Central memory CD4-positive, alpha-beta T cell (primary cell): ENCODE results near the gene P3R3URF.
A peak's percentile ranks its signal among the peaks of the same experiment; 100 is the strongest.

ENCODE experiments used
- DNase-seq: peaks from one replicate; pipeline ENCODE4 v3.0.0; 2022

The P3R3URF gene

DNA sequence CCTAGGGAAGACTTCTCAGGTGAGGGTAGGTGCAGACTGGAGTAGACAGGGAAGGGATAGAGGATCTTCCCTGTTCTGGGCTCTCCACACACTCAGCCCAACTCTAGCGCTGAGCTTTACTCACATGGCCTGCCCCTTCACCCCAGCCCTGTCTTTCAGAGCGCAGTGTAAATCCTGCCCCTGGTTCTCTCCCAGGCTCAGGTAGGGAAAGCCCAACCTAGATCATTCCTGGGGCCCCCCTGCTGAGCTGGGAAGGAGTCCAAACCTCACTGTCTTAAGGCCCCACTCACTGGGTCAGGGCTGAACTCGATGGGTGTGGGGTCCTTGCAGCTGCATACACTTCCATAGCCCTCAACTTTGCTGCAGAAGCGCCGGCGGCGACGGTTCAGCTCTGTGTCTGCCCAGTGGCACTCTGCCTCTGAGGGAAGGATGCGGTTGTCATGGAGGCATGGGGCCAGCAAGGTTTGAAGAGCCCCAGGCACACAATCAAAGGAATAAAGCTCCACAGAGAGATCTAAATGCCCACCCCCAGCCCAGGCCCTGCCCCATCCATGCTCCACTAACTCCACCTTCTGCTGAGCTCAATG, 17.8 kb upstream of the P3R3URF start:
- no peak for DNase-seq

DNA sequence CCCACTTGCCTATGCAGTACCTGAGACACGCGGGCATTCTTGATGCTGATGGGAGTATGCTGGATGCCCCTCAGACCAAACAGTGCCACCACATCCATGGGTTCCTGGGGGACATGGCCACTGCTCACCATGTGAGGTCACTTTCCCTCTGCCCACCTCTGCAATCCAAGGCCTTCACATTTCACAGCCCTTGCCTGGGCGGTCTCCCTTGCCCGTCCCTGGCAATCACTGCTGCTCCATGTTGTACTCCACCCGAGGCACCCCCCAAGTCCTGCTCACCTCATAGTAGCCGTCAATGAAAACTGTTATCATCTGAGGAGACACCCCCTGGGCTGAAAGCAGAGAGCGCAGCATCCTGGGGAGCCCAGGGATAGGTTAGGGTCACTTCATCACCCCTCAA, 17.0 kb upstream of the P3R3URF start:
- DNase-seq, result no peak

DNA sequence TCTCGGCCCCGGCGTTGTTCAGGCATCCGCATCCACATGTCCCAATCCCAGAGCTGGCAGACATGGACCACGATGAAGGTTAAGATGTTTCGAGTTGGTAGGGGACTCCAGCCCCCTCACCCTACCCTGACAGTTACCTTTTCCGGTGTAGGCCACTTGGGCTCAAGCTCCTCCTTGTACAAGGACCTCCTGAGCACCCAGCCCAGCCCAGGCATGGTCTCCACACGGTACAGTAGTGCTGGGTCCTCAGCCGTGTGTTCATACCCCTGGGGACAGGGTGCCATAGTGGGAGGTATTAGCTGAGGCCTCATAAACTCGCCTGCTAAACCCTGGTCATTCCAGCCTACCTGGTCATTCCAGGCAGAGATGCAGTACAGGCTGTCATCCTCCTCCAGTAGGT, 15.9 kb upstream of the P3R3URF start:
- no peak for DNase-seq

DNA sequence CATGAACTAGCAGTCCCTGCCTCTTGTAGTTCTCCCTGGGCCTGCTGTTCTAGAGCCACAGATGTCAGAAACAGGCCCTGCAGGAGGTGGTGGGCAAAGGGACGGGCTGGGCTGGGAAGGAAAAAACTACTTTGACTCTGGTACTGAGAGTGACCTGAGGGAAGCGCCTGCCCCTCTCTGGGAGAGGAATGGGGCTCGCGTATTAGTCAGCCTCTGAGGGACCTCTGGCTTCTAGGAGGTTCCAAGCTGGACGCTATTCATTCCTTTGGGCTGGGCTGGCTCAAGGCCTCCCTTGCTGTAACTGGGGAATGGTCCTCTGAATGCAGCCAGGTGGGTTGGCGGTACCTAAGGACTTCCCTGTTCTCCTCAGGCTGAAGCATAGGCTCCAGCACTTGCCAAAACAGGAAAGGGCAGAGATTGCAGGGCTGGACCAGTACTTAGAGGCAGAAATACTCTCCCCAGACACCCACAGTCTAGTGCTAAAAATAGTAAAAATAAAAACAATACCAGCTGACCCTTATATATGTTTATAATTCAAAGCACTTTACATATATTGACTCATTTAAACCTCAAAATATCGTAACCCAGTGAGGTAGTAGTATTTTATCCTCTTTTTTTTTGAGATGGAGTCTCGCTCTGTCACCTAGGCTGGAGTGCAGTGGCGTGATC, 14.9 kb upstream of the P3R3URF start:
- DNase-seq, result no peak

DNA sequence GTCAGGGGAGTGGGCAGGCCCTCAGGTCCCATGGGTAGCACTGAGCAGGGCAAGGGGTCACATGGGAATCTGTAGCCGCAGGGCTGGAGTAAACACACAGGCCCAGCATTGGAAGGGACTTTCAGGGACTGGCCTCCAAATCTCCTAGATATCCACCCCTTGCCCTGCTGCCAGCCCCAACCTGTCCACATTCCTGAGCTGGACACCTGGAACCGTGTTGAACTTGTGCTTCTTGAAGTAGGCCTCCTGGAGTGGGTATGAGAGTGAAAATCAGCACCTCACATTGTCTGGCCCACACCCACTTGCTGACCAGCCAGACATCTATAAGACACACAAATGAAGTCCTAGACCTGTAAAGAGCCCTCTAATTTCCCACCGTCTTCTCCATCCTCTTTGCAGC, 14.3 kb upstream of the P3R3URF start:
- no peak for DNase-seq

DNA sequence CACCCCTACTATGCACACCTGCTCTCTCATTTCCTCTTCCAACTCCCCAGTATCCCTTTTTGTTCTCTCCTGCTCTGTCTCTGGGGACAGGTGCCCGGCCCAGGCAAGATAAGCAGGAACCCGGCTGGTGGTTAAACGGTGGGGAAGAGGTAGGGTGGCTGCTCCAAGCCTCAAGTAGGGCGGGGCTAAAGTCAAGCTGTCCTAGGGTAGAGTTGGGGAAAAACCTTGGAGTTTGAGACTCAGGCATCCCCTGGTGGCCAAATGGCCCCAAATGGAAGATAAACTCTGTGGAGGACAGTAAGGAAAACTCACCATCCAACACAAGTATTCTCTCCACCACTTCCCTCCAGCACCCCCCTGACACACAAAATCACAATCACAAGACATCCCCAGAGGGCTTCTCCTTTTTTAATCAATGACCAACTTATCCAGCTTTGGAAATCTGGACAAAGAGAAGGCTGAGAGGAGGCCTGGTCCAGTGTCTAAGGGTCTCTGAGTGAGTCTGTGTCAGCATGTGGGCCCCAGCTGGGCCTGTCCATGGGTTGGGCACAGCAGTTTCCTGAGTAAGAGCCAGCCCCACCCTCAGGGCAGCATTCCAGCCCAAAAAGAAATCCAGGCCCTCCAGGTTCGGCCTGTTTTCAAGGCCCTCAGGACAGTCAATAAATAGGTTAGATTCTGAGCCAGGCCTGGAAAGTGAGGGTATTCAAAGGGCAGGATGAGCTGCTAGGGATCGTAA, 12.2 kb upstream of the P3R3URF start:
- no peak for DNase-seq

DNA sequence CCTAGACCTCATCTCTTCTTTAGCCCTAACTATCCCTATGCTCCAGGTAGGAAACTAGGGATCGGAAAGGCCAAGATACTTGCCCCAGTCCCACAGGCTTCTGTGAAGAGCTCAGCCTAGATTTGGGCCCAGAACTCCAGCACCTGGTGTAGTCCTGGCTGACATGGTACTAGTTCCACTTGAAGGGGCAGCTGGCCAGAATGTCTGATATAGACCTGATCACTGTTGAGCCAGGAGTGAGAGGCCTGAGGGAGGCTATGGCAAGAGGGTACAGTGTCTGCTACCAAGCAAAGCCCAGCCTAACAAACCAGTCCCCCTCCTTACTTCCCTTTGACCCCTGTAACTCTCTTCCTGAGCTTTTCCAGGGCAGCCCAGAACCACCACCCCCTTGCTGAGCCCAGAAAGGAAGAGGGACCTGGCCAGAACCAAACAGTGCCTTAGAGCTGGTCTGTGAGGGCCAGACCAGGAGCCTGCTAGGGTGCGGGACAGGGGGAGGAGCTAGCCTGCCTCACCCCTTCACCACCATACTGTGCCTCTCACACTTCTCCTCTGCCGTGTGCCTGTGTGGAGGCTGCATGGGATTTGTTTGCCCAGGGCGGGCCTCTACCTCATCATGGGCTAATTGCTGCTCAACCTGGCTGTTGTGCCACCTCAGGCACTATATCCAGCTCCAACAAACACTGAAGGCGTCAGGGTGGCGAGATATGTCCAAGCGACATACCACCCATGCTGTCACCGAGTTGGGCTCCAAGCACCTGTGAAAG, 11.0 kb upstream of the P3R3URF start:
- DNase-seq, result no peak

DNA sequence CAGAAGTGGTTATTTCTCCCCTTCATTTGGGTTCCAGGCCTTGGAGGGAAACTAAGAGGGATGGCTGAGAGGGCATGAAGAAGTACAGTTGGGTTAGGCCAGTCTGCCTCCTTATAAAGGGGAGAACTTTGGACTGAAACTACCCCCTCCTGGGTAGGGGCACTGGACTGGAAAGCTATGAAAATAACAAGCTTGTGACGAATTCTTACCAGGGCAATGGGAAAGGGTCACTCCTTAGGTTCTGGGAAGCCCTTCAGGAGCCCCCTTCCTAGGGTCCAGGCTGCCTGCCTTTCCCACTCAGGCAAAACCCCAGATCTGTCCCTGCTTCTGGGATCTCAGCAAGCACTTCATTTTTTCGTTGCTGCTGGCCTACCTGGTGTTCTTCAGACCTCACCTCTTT, 9.8 kb upstream of the P3R3URF start:
- DNase-seq, result no peak

DNA sequence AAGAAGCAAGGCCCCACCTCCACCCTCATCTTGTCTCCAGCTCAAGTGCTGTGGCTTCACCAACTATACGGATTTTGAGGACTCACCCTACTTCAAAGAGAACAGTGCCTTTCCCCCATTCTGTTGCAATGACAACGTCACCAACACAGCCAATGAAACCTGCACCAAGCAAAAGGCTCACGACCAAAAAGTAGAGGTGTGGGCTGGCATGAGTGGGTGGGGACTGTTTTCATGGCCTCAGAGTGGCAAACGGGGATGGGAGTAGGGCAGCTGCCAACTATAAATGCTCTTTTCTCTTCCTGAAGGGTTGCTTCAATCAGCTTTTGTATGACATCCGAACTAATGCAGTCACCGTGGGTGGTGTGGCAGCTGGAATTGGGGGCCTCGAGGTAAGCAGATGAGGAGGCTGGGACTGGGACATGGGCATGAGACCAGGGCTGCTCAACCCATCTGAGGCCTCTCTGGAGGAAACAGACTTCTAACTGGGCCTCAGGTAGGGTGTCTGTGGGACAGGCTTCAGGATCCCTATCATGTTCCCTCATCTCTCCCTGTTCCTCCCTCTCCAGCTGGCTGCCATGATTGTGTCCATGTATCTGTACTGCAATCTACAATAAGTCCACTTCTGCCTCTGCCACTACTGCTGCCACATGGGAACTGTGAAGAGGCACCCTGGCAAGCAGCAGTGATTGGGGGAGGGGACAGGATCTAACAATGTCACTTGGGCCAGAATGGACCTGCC, 8.8 kb upstream of the P3R3URF start:
- DNase-seq, result no peak

DNA sequence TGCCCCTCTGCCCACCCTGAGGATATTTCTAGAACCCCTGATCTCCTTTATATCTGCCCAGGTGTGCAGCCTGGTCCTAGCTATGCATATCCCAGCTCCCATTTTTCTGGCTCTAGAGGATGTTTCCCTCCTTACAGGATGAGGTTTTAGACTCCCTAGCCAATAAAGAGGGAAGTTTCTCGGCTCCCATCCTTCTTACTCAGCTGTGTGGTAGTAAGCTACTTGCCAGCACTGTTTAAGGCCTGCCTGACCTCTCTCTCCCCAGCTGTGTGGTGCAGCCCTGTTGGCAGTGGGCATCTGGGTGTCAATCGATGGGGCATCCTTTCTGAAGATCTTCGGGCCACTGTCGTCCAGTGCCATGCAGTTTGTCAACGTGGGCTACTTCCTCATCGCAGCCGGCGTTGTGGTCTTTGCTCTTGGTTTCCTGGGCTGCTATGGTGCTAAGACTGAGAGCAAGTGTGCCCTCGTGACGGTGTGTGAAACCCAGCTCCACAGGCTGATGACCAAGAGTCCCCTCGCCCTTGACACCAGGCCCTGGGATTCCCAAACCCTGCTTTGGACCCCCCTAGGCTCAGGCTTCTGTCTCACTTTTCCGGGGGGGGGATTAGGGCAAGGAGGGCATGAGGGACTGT, 7.8 kb upstream of the P3R3URF start:
- DNase-seq, result no peak

DNA sequence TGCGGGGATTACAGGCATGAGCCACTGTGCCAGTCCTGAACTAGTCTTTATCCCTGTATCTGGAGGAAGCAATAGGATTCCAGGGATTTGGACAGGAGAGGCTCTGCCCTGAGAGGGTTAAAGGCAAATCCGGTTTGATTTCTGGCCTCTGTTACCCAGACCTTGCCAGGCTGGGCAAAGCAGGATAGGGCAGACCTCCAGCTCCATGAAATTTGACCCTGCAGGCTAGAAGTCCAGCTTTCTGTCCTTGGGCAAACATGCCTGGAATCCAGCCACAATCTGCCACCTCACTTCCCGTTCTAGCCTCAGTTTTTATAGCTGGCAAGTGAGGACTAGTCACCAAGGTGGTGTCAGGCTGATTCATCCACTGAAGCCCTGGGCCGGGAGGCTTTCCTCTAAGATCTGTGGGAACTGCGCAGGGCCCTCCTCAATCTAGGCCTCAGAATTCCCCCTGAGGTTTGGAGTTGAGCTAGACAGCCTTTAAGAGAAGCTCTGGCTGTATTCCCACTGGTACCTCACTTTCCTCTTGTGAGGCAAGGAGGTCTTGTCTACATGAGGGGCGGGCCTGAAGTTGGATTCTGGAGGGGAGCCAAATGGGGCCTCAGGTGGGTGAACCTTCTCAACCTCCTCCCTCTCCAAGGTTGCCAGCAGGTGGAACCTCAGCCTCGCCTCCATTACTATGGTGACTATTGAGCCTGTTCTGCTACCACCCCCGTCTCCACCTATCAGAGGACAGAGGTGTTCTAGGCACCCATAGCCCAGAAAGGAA, 7.0 kb upstream of the P3R3URF start:
- no peak for DNase-seq

DNA sequence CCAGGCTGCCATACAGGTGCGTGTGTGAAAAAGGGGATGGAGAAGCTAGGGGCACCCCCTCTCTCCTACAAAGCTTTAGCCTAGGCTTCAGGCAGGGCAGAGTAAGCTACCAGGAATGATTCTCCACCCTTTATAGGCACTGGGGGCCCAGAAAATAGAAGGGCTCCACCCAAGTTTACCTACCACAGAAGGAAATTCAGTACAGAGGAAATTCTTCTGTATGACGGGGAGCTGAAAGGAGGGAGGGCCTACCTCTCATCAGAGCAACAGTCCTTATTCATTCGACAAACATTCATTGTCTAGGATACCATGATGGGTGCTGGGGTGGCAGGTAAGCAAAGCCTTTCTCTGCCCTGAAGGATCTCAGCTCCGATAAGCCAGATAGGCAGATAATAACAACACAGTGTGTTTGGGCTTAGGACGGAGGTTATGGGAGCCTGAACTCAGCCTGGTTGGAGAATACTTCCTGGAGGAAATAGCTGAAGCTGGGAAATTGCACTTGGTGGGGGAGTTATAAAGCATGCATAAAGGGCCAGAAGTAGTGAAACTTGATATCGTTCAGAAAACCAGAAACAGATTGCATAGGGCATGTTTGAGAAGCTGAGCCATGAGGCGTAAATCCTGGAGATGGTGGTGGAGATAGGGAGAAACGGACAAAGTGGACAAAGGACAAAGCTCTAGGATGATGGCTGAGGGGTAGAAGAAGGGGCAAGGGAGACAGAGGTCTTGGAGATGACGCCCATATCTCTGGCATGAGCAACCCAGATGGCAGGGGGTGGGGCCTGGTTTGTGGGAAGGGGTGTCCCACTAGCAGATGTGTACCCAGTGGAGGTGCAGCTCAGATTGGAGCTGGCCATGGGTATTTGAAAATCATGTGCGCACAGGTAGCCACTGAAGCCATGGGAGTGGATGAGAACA, 5.3 kb upstream of the P3R3URF start:
- no peak for DNase-seq

DNA sequence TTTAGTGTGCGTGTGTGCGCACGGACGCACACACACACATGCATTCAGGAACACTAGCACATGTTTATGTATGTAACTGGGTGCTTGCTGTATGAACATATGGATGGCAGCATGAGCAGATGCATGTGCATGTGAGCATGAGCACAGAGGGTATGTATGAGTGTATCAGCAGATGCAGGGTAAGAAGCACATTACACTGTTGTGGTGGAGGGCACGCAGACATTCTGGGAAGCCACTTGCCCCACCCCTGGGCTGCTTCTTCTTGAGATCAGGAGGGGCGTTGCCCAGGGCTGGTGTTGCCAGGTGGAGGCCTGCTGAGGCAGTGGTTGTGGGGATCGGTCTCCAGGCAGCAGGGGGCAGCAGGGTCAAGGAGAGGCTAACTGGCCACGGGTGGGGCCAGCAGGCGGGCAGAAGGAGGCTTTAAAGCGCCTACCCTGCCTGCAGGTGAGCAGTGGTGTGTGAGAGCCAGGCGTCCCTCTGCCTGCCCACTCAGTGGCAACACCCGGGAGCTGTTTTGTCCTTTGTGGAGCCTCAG, 3.9 kb upstream of the P3R3URF start:
- DNase-seq, result no peak

DNA sequence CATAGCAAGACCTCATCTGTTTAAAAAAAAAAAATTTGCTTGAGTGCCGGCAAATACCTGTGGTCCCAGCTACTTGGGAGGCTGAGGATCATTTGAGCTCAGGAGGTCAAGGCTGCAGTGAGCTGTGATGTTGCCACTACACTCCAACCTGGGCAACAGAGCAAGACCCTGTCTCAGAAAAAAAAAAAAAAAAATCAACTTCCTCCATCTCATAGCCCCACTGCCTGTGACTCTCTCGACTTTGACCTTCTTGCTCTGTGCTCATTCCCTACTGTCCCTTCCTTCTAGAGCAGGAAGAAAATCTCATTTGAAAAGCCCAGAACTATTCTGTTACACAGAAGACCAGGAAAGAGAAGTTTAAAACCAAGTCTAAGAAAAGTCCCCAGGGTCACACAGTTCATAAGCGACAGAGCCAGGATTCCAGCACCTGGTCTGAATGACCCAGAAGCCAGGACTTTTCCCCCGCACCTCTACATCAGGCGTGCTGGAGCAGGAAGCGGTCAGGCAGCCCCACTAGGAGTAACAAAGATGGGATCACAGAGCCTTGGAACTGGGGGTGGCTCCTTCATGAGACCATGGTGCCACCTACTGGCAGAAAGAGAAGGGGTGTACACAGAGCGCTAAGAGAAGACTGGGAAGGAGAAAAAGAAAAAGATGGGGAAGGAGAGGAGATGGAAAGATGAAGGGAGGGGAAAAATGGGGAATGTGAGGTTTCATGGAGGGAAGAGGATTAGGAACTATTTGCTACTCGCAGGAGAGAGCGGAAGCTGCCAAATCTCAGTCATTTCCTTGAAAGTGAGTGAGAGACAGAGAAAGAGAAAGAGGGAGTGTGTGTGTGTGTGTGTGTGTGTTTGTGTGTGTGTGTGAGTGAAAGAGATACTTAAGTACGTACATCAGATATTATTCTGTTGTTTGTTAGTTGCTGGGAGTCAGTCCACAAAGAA, 3.1 kb upstream of the P3R3URF start:
- peak; percentile 51 for DNase-seq

DNA sequence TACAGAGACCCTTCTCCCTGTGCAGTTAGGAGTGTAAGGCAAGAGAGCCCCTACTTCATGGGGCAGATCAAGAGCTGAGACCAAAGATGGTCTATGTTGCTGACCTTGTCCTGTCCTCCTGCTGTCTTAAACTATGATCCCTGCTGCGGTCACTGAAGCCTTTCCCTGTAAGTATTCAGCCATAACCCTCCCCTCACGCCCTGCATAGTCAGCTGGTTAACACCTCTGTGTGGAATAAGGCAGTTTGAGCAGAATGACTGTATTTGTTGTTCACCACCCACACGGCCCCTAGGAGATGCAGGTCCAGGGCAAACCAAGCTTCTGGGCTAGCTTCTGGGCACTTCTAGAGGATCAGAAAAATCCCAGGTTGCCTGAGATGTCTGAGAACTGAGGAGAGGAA, 1.0 kb downstream of the P3R3URF start:
- DNase-seq, result no peak

DNA sequence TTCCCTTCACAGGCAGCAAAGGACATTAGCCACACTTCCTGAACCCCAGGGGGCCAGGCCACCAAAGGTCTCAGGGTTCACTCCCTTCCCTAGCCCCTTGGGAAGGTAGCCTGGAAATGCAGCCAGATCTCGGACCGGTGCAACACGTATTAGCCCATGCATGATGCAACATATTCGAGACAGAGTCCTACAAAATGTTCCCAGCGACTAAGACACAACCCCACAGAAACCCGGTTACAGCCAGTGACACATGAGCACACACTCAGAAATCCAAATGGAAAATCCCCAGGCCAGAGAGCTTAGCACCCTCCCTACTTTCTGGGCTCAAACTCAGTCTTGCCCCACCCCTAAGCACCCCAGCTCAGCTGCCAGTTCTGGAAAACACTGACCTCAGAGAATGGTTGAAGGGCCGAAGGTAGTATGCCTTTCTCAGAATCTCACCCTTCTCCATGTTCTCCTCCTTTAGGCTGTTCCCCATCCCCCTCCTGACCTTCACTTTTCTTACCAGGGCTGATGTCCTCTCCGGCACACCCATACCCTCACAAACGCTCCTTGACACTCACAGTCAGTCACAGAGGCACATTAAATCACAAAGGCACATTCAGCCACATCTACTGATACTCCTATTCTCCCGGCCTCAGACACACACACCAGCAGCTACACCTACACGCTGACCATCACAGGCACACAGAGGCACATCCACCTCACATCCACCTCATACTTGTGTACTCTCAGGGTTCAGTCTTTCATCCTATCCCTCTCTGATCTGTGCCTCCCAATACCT, 1.6 kb downstream of the P3R3URF start, which contains the start of gene TSPAN1:
Gene TSPAN1, plus strand, starts transcription at position 640 of the 784 bp plus-strand sequence. CDS start 6,021 bp downstream, outside the sequence.
- DNase-seq, result no peak

DNA sequence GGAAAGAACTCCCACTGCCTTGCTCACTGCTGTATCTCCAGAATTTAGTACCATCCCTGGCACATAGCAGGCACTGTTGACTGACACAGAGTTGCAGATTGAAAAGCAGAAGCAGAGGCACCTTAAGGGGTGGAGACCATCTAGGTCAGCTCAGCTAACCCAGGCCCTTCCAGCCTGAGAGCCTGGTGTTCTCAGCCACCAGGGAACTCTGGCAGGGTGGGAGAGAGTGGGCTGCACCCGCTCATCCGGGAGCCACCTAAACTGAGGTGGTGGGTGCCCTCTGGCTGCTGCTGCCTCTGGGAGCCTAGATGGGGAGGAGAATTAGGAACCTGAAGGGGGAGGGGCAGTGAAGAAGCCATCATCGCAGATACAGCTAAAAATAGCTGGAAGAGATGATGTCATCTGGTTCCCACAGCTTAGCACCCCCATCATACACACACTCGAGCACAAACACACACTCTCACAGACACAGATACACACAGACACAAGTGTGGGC, 2.9 kb downstream of the P3R3URF start:
- no peak for DNase-seq

DNA sequence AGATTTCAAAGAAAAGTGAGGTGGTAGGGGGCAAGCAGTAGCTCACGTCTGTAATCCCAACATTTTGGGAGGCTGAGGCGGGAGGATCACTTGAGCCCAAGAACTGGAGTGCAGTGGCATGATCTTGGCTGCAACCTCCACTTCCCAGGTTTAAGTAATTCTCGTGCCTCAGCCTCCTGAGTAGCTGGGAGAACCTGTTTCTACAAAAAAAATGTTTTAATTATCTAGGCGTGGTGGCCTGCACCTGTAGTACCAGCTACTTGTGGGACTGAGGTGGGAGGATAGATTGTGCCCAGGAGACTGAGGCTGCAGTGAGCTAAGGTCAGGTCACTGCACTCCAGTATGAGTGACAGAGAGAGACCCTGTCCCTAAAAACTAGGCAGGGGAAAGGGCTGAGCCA, 4.0 kb downstream of the P3R3URF start:
- no peak for DNase-seq
